GM12878 (cell line): ENCODE data around the gene CCDC112. TPM values are rescaled to one million over a fixed set of nuclear protein-coding genes. Genes with fewer than 3 reads are reported as not detected.

Experiments
- ATAC-seq: fragments of 200-7000 bp; cut with Tn5 transposase; 3 replicates; pipeline ENCODE4 v1.9.1; 2020; ENCODE audit warnings: mild to moderate bottlenecking, moderate library complexity
- BruUV-seq: library from RNA; stranded (reverse); fragments of 400-500 nt; replicated peaks from 2 replicates; lab custom pipeline; 2021; lab: Mats Ljungman, UMichigan
- CTCF ChIA-PET: fragments of 300-600 bp; sonication (Branson Sonifier 250); formaldehyde crosslinking; extraction: SDS; loops from one replicate; lab custom pipeline; 2021; ENCODE audit warnings: inconsistent platforms; lab: Yijun Ruan, JAX
- POLR2A ChIA-PET: fragments of 350-600 bp; formaldehyde crosslinking; extraction: SDS; loops from one replicate; lab custom pipeline; 2021; ENCODE audit warnings: inconsistent platforms; lab: Charles Lee
- RAD21 ChIA-PET: fragments of 300-600 bp; sonication (Branson Sonifier 250); formaldehyde crosslinking; loops from one replicate; lab custom pipeline; 2023; ENCODE audit warnings: antibody characterized with exemption; ENCODE audit not compliant: unreplicated experiment; lab: Charles Lee
- SMC1A ChIA-PET: fragments of 300-600 bp; sonication (Branson Sonifier 250); formaldehyde crosslinking; loops from one replicate; lab custom pipeline; 2023; ENCODE audit not compliant: unreplicated experiment, uncharacterized antibody; lab: Charles Lee
- DNase-seq: peaks from one replicate; pipeline ENCODE4 v3.0.0-alpha.2; 2011; ENCODE audit warnings: low read depth, low spot score
- FAIRE-seq: peaks from 3 replicates; lab custom pipeline; 2011; peaks lifted over from hg19 to GRCh38; lab: Jason Lieb, UNC
- H2AFZ ChIP-seq: 2 replicates; pipeline ENCODE4 v1.6.0; 2011; ENCODE audit warnings: low read depth, low read length, control low read depth; ENCODE audit not compliant: control insufficient read depth
- H3K27ac ChIP-seq: 2 replicates; pipeline ENCODE4 v1.5.1; 2011; ENCODE audit warnings: control low read depth; ENCODE audit not compliant: control insufficient read depth, insufficient read depth
- H3K27me3 ChIP-seq, 2 experiments: replicated peaks in 1 of 2; 2 replicates each; pipeline versions ENCODE4 v1.6.0 to v1.6.1; 2011; ENCODE audit warnings: low read length in 1 of 2; ENCODE audit not compliant: control insufficient read depth in 2 of 2, insufficient read depth in 2 of 2
- H3K36me3 ChIP-seq, 2 experiments: 2 replicates each; pipeline ENCODE4 v1.5.1; 2011; ENCODE audit warnings: low read length in 1 of 2; ENCODE audit not compliant: control insufficient read depth in 2 of 2, insufficient read depth in 2 of 2
- H3K4me1 ChIP-seq: 2 replicates; pipeline ENCODE4 v1.6.1; 2011; ENCODE audit warnings: mild to moderate bottlenecking, low read length, moderate library complexity, mixed read lengths; ENCODE audit not compliant: control insufficient read depth, insufficient read depth
- H3K4me2 ChIP-seq: 2 replicates; pipeline ENCODE4 v1.6.0; 2011; ENCODE audit warnings: control low read depth; ENCODE audit not compliant: control insufficient read depth, insufficient read depth
- H3K4me3 ChIP-seq: fragments of 200-600 bp; sonication (generic); 2 replicates; pipeline ENCODE4 v1.5.1; 2016
- H3K79me2 ChIP-seq: 2 replicates; pipeline ENCODE4 v1.6.0; 2011; ENCODE audit warnings: low read length; ENCODE audit not compliant: control insufficient read depth, insufficient read depth
- H3K9ac ChIP-seq: 2 replicates; pipeline ENCODE4 v1.8.0; 2011; ENCODE audit warnings: low read length, control low read depth, mixed read lengths; ENCODE audit not compliant: control insufficient read depth, insufficient read depth
- H3K9me3 ChIP-seq: replicated peaks from 3 replicates; pipeline ENCODE4 v1.5.1; 2011; ENCODE audit warnings: mild to moderate bottlenecking, low read length; ENCODE audit not compliant: control insufficient read depth, insufficient read depth
- H4K20me1 ChIP-seq: 2 replicates; pipeline ENCODE4 v1.6.0; 2011; ENCODE audit not compliant: control insufficient read depth, insufficient read depth
- BACH1 ChIP-seq: fragments of 450-650 bp; IDR thresholded peaks from 2 replicates; pipeline ENCODE4 v1.6.1; 2017; ENCODE audit warnings: mild to moderate bottlenecking, borderline replicate concordance
- CHD4 ChIP-seq: fragments of 200-600 bp; sonication (generic); IDR thresholded peaks from 2 replicates; pipeline ENCODE4 v1.6.1; 2016; ENCODE audit warnings: mild to moderate bottlenecking
- EP300 ChIP-seq, 2 experiments: fragments of 150-350 bp in 1 of 2; IDR thresholded peaks; 2 replicates each; pipeline ENCODE4 v1.6.1; 2011 to 2012; ENCODE audit warnings: low read depth in 2 of 2, low read length in 2 of 2, borderline replicate concordance in 1 of 2, improper control_type of control experiment in 1 of 2, inconsistent platforms in 1 of 2; ENCODE audit not compliant: control insufficient read depth in 1 of 2
- NR2F1 ChIP-seq: fragments of 450-650 bp; conservative IDR thresholded peaks from 2 replicates; pipeline ENCODE4 v1.6.1; 2017; ENCODE audit warnings: mild to moderate bottlenecking
- POLR2AphosphoS5 ChIP-seq: IDR thresholded peaks from 2 replicates; pipeline ENCODE4 v1.6.1; 2011; ENCODE audit warnings: mild to moderate bottlenecking, low read length, inconsistent platforms
- RELA ChIP-seq: fragments of 450-650 bp; IDR thresholded peaks from 2 replicates; pipeline ENCODE4 v1.8.0; 2014; ENCODE audit warnings: borderline replicate concordance; ENCODE audit not compliant: partially characterized antibody
- YY1 ChIP-seq: IDR thresholded peaks from 2 replicates; pipeline ENCODE4 v1.6.1; 2011; ENCODE audit warnings: low read depth, mild to moderate bottlenecking, low read length
- ZNF24 ChIP-seq: fragments of 450-650 bp; IDR thresholded peaks from 2 replicates; pipeline ENCODE4 v1.6.1; 2017; ENCODE audit warnings: antibody characterized with exemption, mild to moderate bottlenecking
- WGBS: methylation state at CpG from one replicate; pipeline ENCODE4 v1.1.6; 2016; ENCODE audit warnings: low lambda C conversion rate; ENCODE audit not compliant: insufficient replicate concordance, insufficient coverage; ENCODE audit errors: missing lambda C conversion rate; 5-methylcytosine and 5-hydroxymethylcytosine counted together
- in situ Hi-C: fragments of 300-500 bp; cut with MboI; formaldehyde crosslinking; loops from 9 replicates; pipeline ENCODE4 v1.14.3; 2018; ENCODE audit warnings: mixed read lengths
- intact Hi-C: fragments of 100-400 bp; cut with micrococcal nuclease; formaldehyde crosslinking; loops from one replicate; pipeline ENCODE4 v1.14.2; 2022; ENCODE audit not compliant: unreplicated experiment
- polyA plus RNA-seq, 11 experiments: library from polyadenylated mRNA; depleted of rRNA in 4 of 11; unstranded in 6 of 11; stranded (reverse) in 5 of 11; fragments of >200 nt; fragmentation: Nextera tagmentation in 4 of 11; fragmentation: Illumina TruSeq in 1 of 11; extraction: Ambion mirVana in 4 of 11; extraction: Trizol in 1 of 11; gene quantifications; 1 replicate in 1 of 11; 2 replicates in 10 of 11; pipeline versions ENCODE4 v1.2.1 to v1.2.3, GENCODE V29; 2011 to 2016; ENCODE audit warnings: inconsistent platforms in 2 of 11, missing spikeins in 2 of 11, low read depth in 1 of 11
- total RNA-seq, 4 experiments: library from RNA; depleted of rRNA in 3 of 4; stranded (reverse); fragments of >200 nt in 3 of 4; fragmentation: Illumina TruSeq in 1 of 4; extraction: Trizol in 1 of 4; gene quantifications; 2 replicates each; pipeline versions ENCODE4 v1.2.1 to v1.2.3, GENCODE V29; 2013 to 2021
- TF ChIP-seq, protein P1 (sequence below): fragments of 450-650 bp; IDR thresholded peaks from 2 replicates; pipeline ENCODE4 v1.6.1; 2018; ENCODE audit warnings: mild to moderate bottlenecking, low read depth, moderate library complexity; ENCODE audit not compliant: partially characterized antibody
- TF ChIP-seq, protein P2 (sequence below): IDR thresholded peaks from 2 replicates; pipeline ENCODE4 v1.6.1; 2012; ENCODE audit warnings: low read depth, low read length, improper control_type of control experiment
- TF ChIP-seq, protein P3 (sequence below): fragments of 450-650 bp; IDR thresholded peaks from 2 replicates; pipeline ENCODE4 v1.6.1; 2016; ENCODE audit warnings: mild to moderate bottlenecking

Gene CCDC112
- total and polyA plus RNA-seq, 10 of the 15 experiments (the other 5 are each of a cell fraction or from before 2014, with no cell fraction given): 0.12 to 2.0 (median 0.58) TPM

DNA sequence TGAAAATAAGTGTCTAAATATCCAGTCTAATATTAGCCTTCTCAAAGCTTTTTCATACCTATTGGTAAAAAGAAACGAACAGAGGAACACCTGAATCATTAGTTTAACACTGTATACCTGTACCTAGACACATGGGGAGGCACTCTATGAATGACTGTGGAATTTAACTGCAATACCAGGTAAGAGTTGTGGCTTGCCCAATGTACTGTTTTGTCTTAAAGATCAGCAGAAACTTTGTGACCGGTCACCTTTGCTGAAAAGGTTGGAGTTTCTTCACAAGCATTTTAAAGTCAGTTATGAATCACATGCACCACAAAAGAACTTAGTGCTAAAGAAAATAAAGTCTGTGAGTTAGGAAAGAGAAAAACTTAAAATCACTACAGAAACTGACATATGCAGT lies 36.2 kb downstream of the CCDC112 start:
- in situ Hi-C loops: no loop called here
- Histone ChIP-seq H3K36me3 (no peaks in the 10 kb centered on the region; a peak in 1 of 4 replicates), H3K27me3 (no peaks in the 10 kb centered on the region), H3K9me3 (no peaks in the 10 kb centered on the region; the same call in 1 of the 3 replicates), H3K9ac (no peak overlapping the region), H3K4me3 (peak overlapping the region; percentile 84; the same call in 1 of the 2 replicates), H3K4me2 (peak overlapping the region; percentile 62), H3K4me1 (no peaks in the 10 kb centered on the region; the same call in 1 of the 2 replicates), H4K20me1 (no peaks in the 10 kb centered on the region), H3K27ac (no peak overlapping the region), H2AFZ (no peak overlapping the region), H3K79me2 (peaks cover 45% of the 10 kb centered on the region)
- TF ChIP-seq BACH1 (no peak), EP300 (IDR thresholded peaks at IDR 0.05; ENCODE audit: borderline replicate concordance in 1 of 2, control insufficient read depth in 1 of 2, low read depth in 2 of 2, low read length in 2 of 2) (no peak), YY1 (no peak), POLR2AphosphoS5 (no peak), CHD4 (no peak), ZNF24 (no peak), RELA (no peak), NR2F1 (no peak)
- TF ChIP-seq, protein P1, sequence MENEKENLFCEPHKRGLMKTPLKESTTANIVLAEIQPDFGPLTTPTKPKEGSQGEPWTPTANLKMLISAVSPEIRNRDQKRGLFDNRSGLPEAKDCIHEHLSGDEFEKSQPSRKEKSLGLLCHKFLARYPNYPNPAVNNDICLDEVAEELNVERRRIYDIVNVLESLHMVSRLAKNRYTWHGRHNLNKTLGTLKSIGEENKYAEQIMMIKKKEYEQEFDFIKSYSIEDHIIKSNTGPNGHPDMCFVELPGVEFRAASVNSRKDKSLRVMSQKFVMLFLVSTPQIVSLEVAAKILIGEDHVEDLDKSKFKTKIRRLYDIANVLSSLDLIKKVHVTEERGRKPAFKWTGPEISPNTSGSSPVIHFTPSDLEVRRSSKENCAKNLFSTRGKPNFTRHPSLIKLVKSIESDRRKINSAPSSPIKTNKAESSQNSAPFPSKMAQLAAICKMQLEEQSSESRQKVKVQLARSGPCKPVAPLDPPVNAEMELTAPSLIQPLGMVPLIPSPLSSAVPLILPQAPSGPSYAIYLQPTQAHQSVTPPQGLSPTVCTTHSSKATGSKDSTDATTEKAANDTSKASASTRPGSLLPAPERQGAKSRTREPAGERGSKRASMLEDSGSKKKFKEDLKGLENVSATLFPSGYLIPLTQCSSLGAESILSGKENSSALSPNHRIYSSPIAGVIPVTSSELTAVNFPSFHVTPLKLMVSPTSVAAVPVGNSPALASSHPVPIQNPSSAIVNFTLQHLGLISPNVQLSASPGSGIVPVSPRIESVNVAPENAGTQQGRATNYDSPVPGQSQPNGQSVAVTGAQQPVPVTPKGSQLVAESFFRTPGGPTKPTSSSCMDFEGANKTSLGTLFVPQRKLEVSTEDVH: no peak
- TF ChIP-seq, protein P2, sequence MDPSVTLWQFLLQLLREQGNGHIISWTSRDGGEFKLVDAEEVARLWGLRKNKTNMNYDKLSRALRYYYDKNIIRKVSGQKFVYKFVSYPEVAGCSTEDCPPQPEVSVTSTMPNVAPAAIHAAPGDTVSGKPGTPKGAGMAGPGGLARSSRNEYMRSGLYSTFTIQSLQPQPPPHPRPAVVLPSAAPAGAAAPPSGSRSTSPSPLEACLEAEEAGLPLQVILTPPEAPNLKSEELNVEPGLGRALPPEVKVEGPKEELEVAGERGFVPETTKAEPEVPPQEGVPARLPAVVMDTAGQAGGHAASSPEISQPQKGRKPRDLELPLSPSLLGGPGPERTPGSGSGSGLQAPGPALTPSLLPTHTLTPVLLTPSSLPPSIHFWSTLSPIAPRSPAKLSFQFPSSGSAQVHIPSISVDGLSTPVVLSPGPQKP: no peak
- TF ChIP-seq, protein P3, sequence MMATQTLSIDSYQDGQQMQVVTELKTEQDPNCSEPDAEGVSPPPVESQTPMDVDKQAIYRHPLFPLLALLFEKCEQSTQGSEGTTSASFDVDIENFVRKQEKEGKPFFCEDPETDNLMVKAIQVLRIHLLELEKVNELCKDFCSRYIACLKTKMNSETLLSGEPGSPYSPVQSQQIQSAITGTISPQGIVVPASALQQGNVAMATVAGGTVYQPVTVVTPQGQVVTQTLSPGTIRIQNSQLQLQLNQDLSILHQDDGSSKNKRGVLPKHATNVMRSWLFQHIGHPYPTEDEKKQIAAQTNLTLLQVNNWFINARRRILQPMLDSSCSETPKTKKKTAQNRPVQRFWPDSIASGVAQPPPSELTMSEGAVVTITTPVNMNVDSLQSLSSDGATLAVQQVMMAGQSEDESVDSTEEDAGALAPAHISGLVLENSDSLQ: no peak
- ChIA-PET POLR2A (interaction anchor here (0.7 kb wide), 1 partner anchor 45 kb away, joined by 3 read pairs; no protein-coding TSS in a partner anchor), CTCF (interaction anchor here (1.5 to 2.6 kb wide), 2 partner anchors 13 to 49 kb away, joined by 5 to 12 read pairs; no protein-coding TSS in a partner anchor), SMC1A (interaction anchor here (0.7 to 1.1 kb wide), 2 partner anchors 9 to 13 kb away, joined by 3 read pairs; no protein-coding TSS in a partner anchor), RAD21 (interaction anchor here (0.5 kb wide), 1 partner anchor 102 kb away, joined by 3 read pairs; no protein-coding TSS in a partner anchor)
- WGBS: 97% methylated on average over 2 of the region's 2 CpGs
- no TSS peak for BruUV-seq
- FAIRE-seq: no peak
- no peak for ATAC-seq
- intact Hi-C loops: no loop called here
- DNase-seq: no peak
